Activated T-cell treated with anti-CD3 and anti-CD28 coated beads for 4 hours (primary cell): ENCODE measurements around the gene RBBP8NL.

Source experiments
- DNase-seq: peaks from one replicate; pipeline ENCODE4 v3.0.0-alpha.2; 2020

The RBBP8NL gene

GRCh38 chr20:62418709-62419487, 8.4 kb downstream of the RBBP8NL start:
- no peak for DNase-seq

- no peak for DNase-seq
These were observed 9.2 kb downstream of the RBBP8NL start for GRCh38 chr20:62417981-62418708.

- DNase-seq: no peak
These were observed 10.4 kb downstream of the RBBP8NL start for GRCh38 chr20:62416651-62417637.

GRCh38 chr20:62415354-62416111, 11.8 kb downstream of the RBBP8NL start:
- DNase-seq: no peak

GRCh38 chr20:62413896-62414481, 13.3 kb downstream of the RBBP8NL start:
- no peak for DNase-seq

- no peak for DNase-seq
These were observed 14.2 kb downstream of the RBBP8NL start for GRCh38 chr20:62413025-62413570.

GRCh38 chr20:62412194-62413024, 14.9 kb downstream of the RBBP8NL start:
- no peak for DNase-seq

- DNase-seq: no peak
These were observed 15.7 kb downstream of the RBBP8NL start for GRCh38 chr20:62411479-62412193.

- DNase-seq: no peak
These were observed 16.4 kb downstream of the RBBP8NL start for GRCh38 chr20:62410746-62411478.

- DNase-seq: peak; percentile 19
These were observed 17.2 kb downstream of the RBBP8NL start for GRCh38 chr20:62409931-62410745.

GRCh38 chr20:62409086-62409853, 18.1 kb downstream of the RBBP8NL start:
- no peak for DNase-seq

GRCh38 chr20:62408640-62409039, 18.7 kb downstream of the RBBP8NL start:
- no peak for DNase-seq

- no peak for DNase-seq
These were observed 19.3 kb downstream of the RBBP8NL start for GRCh38 chr20:62408055-62408454.

- peak; percentile 82 for DNase-seq
These were observed 19.9 kb downstream of the RBBP8NL start, which contains the start of gene CABLES2 for GRCh38 chr20:62407221-62407992. TSS of gene CABLES2 (minus strand) at chr20:62407285. CDS start at chr20:62407276, 9 bp downstream.

GRCh38 chr20:62406635-62407176, 20.6 kb downstream of the RBBP8NL start:
- no peak for DNase-seq

- no peak for DNase-seq
These were observed 21.3 kb downstream of the RBBP8NL start for GRCh38 chr20:62405981-62406513.
